UCSD-AML1 (cell line): ENCODE measurements around the gene PRR14L.
"Not testable (repeated sequence)": the region's sequence is repeated elsewhere in the genome, so short reads cannot be mapped to it uniquely, and the experiment has no call there.

Experiments
- DNase-seq: peaks from one replicate; lab custom pipeline; 2025; ENCODE audit not compliant: unreplicated experiment; lab: John Stamatoyannopoulos, UW

Gene PRR14L

GRCh38 chr22:31742115-31742514 lies 7.8 kb downstream of the PRR14L start:
- DNase-seq = no peak

DNA sequence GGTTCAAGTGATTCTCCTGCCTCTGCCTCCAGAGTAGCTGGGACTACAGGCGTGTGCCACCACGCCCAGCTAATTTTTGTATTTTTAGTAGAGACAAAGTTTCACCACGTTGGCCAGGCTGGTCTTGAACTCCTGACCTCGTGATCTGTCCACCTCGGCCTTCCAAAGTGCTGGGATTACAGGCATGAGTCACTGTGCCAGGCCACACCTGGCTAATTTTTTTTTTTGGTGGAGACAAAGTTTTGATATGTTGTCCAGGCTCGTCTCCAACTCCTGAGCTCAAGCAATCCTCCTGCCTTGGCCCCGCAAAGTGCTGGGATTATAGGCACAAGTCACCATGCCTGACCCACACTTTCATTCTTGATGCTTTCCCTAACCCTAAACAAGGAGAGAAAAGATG lies 9.6 kb downstream of the PRR14L start:
- DNase-seq = not testable (repeated sequence)

GRCh38 chr22:31739795-31740201 lies 10.1 kb downstream of the PRR14L start:
- DNase-seq = no peak

GRCh38 chr22:31738566-31738965 lies 11.4 kb downstream of the PRR14L start:
- DNase-seq = no peak

DNA sequence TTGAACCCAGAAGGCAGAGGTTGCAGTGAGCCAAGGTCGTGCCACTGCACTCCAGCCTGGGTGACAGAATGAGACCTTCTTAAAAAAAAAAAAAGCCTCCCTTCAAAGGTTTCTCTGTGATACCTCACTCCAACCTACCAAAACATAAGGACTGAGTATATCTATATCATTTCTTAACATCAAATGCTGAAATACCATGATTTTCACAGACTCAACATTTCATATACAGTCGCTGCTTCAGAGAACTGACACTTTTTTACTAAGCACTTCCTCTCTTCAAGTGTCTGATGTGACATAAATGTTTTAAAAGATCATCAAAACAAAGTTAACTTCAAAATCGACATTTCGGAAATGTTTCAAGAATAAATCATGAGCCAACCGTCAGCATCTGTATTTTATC lies 12.0 kb downstream of the PRR14L start:
- no peak for DNase-seq

- DNase-seq = no peak
Observed at GRCh38 chr22:31736458-31736857, 13.5 kb downstream of the PRR14L start.

DNA sequence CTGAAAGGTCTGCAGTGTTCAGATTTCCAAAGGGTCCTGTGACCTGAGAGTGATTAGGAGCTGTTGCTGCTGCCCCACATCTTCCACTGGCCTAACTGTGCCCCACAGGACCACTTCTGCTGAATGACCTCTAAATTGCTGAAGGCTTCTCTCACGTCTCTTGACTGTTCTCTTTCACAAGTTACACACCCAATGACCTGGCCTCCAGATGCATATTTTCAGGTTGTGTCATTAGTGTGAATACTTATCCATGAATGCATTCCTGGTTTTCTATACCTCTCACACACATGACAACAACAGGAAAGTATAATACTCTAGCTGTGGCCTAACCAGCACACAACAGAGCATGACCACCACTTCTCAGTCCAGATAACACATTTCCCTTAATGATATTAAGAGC lies 15.4 kb downstream of the PRR14L start:
- no peak for DNase-seq

- DNase-seq = no peak
Observed at GRCh38 chr22:31733580-31734079, 16.3 kb downstream of the PRR14L start.

- no peak for DNase-seq
Observed at GRCh38 chr22:31732089-31732829, 17.7 kb downstream of the PRR14L start.

DNA sequence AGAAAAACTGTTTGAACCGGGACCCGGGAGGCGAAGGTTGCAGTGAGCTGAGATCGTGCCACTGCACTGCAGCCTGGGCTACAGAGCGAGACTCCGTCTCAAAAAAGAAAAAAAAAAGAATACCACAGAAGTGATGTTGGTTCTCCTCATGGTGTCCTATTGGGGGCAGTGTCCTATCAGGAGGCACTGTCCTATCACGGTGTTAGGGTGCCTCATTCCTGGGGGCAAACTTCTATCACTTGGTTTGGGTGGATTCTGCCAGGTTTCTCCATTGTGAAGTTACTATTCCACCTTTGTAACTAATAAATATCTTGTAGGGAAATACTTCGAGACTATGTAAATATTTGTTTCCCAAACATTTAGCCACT lies 19.6 kb downstream of the PRR14L start:
- no peak for DNase-seq

GRCh38 chr22:31728857-31729256 lies 21.1 kb downstream of the PRR14L start:
- no peak for DNase-seq

GRCh38 chr22:31726692-31727091 lies 23.2 kb downstream of the PRR14L start:
- no peak for DNase-seq

DNA sequence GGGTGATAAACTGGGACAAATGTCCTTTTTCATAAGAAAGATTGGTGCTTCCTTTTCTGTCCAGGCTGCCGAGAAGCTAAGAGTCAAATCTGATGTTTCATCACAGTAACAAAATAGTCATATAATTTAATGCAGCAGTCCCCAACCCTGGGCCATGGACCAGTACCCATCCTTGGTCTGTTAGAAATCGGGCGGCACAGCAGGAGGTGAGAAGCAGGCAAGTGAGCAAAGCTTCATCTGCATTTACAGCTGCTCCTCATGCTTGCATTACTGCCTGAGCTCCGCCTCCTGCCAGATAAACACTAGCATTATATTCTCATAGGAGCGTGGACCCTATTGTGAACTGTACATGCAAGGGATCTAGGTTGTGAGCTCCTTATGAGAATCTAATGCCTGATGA lies 26.2 kb downstream of the PRR14L start:
- no peak for DNase-seq

- DNase-seq = no peak
Observed at GRCh38 chr22:31719850-31720471, 30.0 kb downstream of the PRR14L start.

DNA sequence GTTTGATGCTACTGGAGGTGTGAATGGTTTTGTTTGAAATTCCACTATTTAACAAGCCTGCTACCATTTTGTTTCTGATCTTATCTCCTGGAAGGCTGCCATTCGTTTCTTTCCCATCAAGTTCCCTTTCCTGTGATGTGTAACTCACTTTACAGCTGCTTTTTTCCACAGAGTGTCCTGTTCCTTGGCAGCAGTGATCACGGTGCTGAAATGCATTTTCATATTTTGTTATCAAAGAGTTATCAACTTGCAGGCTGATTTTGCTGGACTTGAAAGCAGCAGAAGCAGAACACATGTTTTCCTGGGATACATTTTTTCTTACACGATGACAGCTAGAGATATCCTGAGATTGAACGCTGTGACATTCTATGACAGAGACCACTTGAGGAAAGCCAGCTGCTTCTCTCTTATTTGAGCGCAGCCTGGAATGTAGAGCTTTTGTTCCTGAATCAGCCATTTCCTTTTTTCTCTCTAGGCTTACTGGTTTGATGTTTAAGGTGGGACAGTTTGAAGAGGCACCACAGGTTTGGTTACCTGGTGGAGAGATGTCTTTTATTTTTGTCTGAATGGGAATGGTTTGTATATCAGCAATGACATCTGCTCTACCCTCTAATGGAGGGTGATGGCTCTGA lies 34.7 kb downstream of the PRR14L start:
- DNase-seq = no peak

- DNase-seq = not testable (repeated sequence)
Observed at GRCh38 chr22:31711226-31711625, 38.7 kb downstream of the PRR14L start.

GRCh38 chr22:31707519-31707918 lies 42.4 kb downstream of the PRR14L start:
- no peak for DNase-seq

GRCh38 chr22:31695423-31695822 lies 54.5 kb downstream of the PRR14L start:
- no peak for DNase-seq

DNA sequence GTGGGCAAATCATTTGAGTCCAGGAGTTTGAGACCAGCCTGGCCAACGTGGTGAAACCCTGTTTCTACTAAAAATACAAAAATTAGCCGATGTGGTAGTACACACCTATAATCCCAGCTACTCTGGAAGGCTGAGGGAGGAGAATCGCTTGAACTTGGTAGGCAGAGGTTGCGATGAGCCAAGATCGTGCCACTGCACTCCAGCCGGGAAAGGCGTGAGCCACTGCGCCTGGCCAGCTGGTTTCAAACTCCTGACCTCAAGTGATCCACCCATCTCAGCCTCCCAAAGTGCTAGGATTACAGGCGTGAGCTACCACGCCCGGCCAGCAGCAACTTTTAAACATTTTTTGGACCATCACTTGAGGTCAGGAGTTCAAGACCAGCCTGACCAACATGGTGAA lies 55.9 kb downstream of the PRR14L start:
- DNase-seq = not testable (repeated sequence)

DNA sequence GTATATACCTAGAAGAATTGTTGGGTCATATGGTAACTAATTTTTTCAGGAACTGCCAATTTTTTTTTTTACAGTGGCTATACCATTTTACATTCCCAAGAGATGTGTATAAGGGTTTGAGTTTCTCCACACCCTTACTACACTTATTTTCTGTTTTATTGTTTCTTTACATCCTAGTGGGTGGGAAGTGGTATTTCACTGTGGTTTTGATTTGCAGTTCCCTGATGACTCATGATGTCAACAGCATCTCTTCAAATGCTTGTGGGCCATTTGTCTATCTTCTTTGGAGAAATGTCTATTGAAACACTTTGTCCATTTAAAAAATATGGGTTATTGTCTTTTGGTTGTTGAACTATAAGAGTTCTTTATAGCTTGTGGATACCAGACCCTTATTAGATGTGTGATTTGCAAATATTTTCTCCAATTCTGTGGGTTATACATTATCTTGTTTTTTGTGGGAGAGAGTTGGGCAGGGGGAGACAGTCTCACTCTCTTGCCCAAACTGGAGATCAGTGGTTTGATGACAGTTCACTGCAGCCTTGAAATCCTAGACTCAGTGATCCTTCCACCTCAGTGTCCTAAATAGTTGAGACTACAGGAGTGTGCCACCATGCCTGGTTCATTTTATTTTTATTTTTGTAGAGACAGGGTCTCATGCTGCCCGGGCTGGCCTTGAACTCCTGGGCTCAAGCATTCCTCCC lies 57.6 kb downstream of the PRR14L start:
- no peak for DNase-seq

GRCh38 chr22:31691408-31691807 lies 58.5 kb downstream of the PRR14L start:
- DNase-seq = no peak
